H1 (cell line): ENCODE results near the gene LRRC8D. TPM values are rescaled to one million over a fixed set of nuclear protein-coding genes. Genes with fewer than 3 reads are reported as not detected.

ENCODE experiments used
- CTCF ChIA-PET: fragments of 300-600 bp; sonication (Branson Sonifier 250); formaldehyde crosslinking; loops from one replicate; lab custom pipeline; 2021; ENCODE audit not compliant: partially characterized antibody; lab: Charles Lee
- POLR2A ChIA-PET: fragments of 300-600 bp; sonication (Branson Sonifier 250); formaldehyde crosslinking; loops from one replicate; lab custom pipeline; 2021; ENCODE audit warnings: inconsistent platforms; ENCODE audit not compliant: partially characterized antibody; lab: Charles Lee
- DNase-seq, 2 experiments: peaks; one replicate each; pipeline versions ENCODE4 v3.0.0 to v3.0.0-alpha.2; 2010 to 2022; ENCODE audit warnings: low spot score in 2 of 2, low read depth in 1 of 2, mixed read lengths in 1 of 2
- FAIRE-seq: peaks from 2 replicates; lab custom pipeline; 2011; peaks lifted over from hg19 to GRCh38; lab: Jason Lieb, UNC
- H2AFZ ChIP-seq: 2 replicates; pipeline ENCODE4 v1.8.1; 2012; ENCODE audit warnings: low read length, inconsistent platforms
- H2AK5ac ChIP-seq: 2 replicates; pipeline ENCODE4 v1.6.1; 2013; ENCODE audit warnings: low read depth, low read length
- H2BK120ac ChIP-seq: replicated peaks from 2 replicates; pipeline ENCODE3; 2013; ENCODE audit warnings: low read depth, low read length, inconsistent platforms
- H2BK12ac ChIP-seq: 2 replicates; pipeline ENCODE4 v1.6.1; 2013; ENCODE audit warnings: low read depth, low read length
- H2BK15ac ChIP-seq: 2 replicates; pipeline ENCODE4 v1.6.1; 2013; ENCODE audit warnings: low read length
- H2BK20ac ChIP-seq: 2 replicates; pipeline ENCODE4 v1.6.1; 2013; ENCODE audit warnings: low read length
- H2BK5ac ChIP-seq: 2 replicates; pipeline ENCODE4 v1.6.1; 2013; ENCODE audit warnings: low read depth, low read length
- H3K14ac ChIP-seq: 2 replicates; pipeline ENCODE4 v1.6.1; 2013; ENCODE audit warnings: inconsistent platforms; ENCODE audit not compliant: insufficient read length
- H3K18ac ChIP-seq: 2 replicates; pipeline ENCODE4 v1.6.1; 2013; ENCODE audit warnings: low read length; ENCODE audit errors: extremely low read depth
- H3K23ac ChIP-seq: 2 replicates; pipeline ENCODE4 v1.6.1; 2013; ENCODE audit warnings: inconsistent platforms; ENCODE audit not compliant: insufficient read length
- H3K23me2 ChIP-seq: 2 replicates; pipeline ENCODE4 v1.6.1; 2013; ENCODE audit warnings: low read depth, low read length
- H3K27ac ChIP-seq: 2 replicates; pipeline ENCODE4 v1.6.1; 2011; ENCODE audit warnings: low read depth, low read length, inconsistent platforms
- H3K27me3 ChIP-seq, 4 experiments: replicated peaks in 1 of 4; 1 replicate in 1 of 4; 2 replicates in 3 of 4; pipeline versions ENCODE4 v1.6.1 to v1.8.1; 2011 to 2013; ENCODE audit warnings: low read length in 3 of 4, mild to moderate bottlenecking in 3 of 4, inconsistent platforms in 2 of 4, mixed read lengths in 2 of 4, moderate library complexity in 1 of 4; ENCODE audit not compliant: control insufficient read depth in 3 of 4, insufficient read depth in 3 of 4; ENCODE audit errors: extremely low read depth in 1 of 4
- H3K36me3 ChIP-seq, 4 experiments: 2 replicates each; pipeline versions ENCODE4 v1.6.1 to v1.8.1; 2011 to 2013; ENCODE audit warnings: mild to moderate bottlenecking in 4 of 4, low read length in 3 of 4, moderate library complexity in 2 of 4, control low read depth in 1 of 4, inconsistent platforms in 1 of 4; ENCODE audit not compliant: insufficient read depth in 4 of 4, control insufficient read depth in 2 of 4
- H3K4ac ChIP-seq: replicated peaks from 2 replicates; pipeline ENCODE3; 2013; ENCODE audit warnings: low read length, low read depth, mixed read lengths, inconsistent platforms; ENCODE audit not compliant: insufficient read length
- H3K4me1 ChIP-seq, 4 experiments: replicated peaks in 1 of 4; 1 replicate in 1 of 4; 2 replicates in 3 of 4; pipeline versions ENCODE4 v1.6.1 to v1.8.1; 2011 to 2013; ENCODE audit warnings: low read length in 3 of 4, inconsistent platforms in 2 of 4, mixed read lengths in 1 of 4; ENCODE audit not compliant: insufficient read depth in 4 of 4, control insufficient read depth in 3 of 4
- H3K4me2 ChIP-seq, 2 experiments: 2 replicates each; pipeline versions ENCODE4 v1.6.1 to v1.8.1; 2011 to 2013; ENCODE audit warnings: low read depth in 2 of 2, low read length in 2 of 2, control low read depth in 1 of 2, inconsistent platforms in 1 of 2, mild to moderate bottlenecking in 1 of 2; ENCODE audit not compliant: insufficient read depth in 1 of 2
- H3K4me3 ChIP-seq, 4 experiments: fragments of 200-600, 300-600 bp in 1 of 4; sonication (generic), shearing (Covaris generic), sonication (Bioruptor Twin) in 1 of 4; 2 replicates each; pipeline versions ENCODE4 v1.5.1 to v1.8.1; 2011 to 2016; ENCODE audit warnings: low read length in 4 of 4, low read depth in 3 of 4, control low read depth in 2 of 4, inconsistent platforms in 2 of 4, mild to moderate bottlenecking in 2 of 4, mixed read lengths in 1 of 4, moderate library complexity in 1 of 4; ENCODE audit not compliant: insufficient read depth in 2 of 4; ENCODE audit errors: extremely low read depth in 1 of 4
- H3K56ac ChIP-seq: replicated peaks from 2 replicates; pipeline ENCODE3; 2013; ENCODE audit warnings: low read depth, mild to moderate bottlenecking, mixed read lengths, low read length, inconsistent platforms; ENCODE audit not compliant: insufficient read length
- H3K79me1 ChIP-seq: 2 replicates; pipeline ENCODE4 v1.6.1; 2013; ENCODE audit warnings: low read depth, low read length, control low read depth
- H3K79me2 ChIP-seq, 2 experiments: 2 replicates each; pipeline versions ENCODE4 v1.6.1 to v1.8.1; 2012 to 2013; ENCODE audit warnings: low read length in 2 of 2, mild to moderate bottlenecking in 2 of 2, inconsistent platforms in 1 of 2; ENCODE audit not compliant: insufficient read depth in 2 of 2, control insufficient read depth in 1 of 2
- H3K9ac ChIP-seq, 4 experiments: replicated peaks in 1 of 4; 1 replicate in 1 of 4; 2 replicates in 3 of 4; pipeline versions ENCODE4 v1.6.1 to v1.8.1; 2011 to 2013; ENCODE audit warnings: low read depth in 3 of 4, low read length in 3 of 4, control low read depth in 2 of 4, mild to moderate bottlenecking in 2 of 4, moderate library complexity in 2 of 4, inconsistent platforms in 1 of 4; ENCODE audit errors: extremely low read depth in 1 of 4
- H3K9me3 ChIP-seq, 2 experiments: 2 replicates each; pipeline versions ENCODE4 v1.6.1 to v1.8.1; 2012 to 2013; ENCODE audit warnings: mild to moderate bottlenecking in 2 of 2, moderate library complexity in 2 of 2, control low read depth in 1 of 2, inconsistent platforms in 1 of 2, low read depth in 1 of 2, low read length in 1 of 2, mixed read lengths in 1 of 2; ENCODE audit not compliant: insufficient read depth in 2 of 2
- H4K20me1 ChIP-seq, 2 experiments: replicated peaks in 1 of 2; 2 replicates each; pipeline versions ENCODE3 to v1.8.1; 2011 to 2013; ENCODE audit warnings: inconsistent platforms in 2 of 2, low read length in 2 of 2, mild to moderate bottlenecking in 1 of 2; ENCODE audit not compliant: insufficient read depth in 2 of 2, control insufficient read depth in 1 of 2
- H4K5ac ChIP-seq: 2 replicates; pipeline ENCODE4 v1.6.1; 2013; ENCODE audit warnings: low read length, low read depth, mixed read lengths, inconsistent platforms; ENCODE audit not compliant: insufficient read length
- H4K8ac ChIP-seq: 2 replicates; pipeline ENCODE4 v1.8.0; 2013; ENCODE audit warnings: mild to moderate bottlenecking, moderate library complexity, low read length, inconsistent platforms; ENCODE audit not compliant: insufficient read depth; ENCODE audit errors: extremely low read depth
- H4K91ac ChIP-seq: replicated peaks from 2 replicates; pipeline ENCODE3; 2013; ENCODE audit warnings: low read length, mixed read lengths, inconsistent platforms; ENCODE audit not compliant: insufficient read length
- CEBPB ChIP-seq: IDR thresholded peaks from 2 replicates; pipeline ENCODE4 v1.6.1; 2012; ENCODE audit warnings: low read depth, low read length
- CREB1 ChIP-seq: IDR thresholded peaks from 2 replicates; pipeline ENCODE4 v1.6.1; 2012; ENCODE audit warnings: inconsistent platforms
- CTBP2 ChIP-seq: IDR thresholded peaks from 2 replicates; pipeline ENCODE4 v1.7.0; 2011; ENCODE audit warnings: borderline replicate concordance, mild to moderate bottlenecking, moderate library complexity, mixed read lengths, low read length; ENCODE audit not compliant: insufficient read depth, insufficient read length
- E2F6 ChIP-seq: IDR thresholded peaks from 2 replicates; pipeline ENCODE4 v1.6.1; 2012; ENCODE audit warnings: inconsistent platforms
- HDAC6 ChIP-seq: IDR thresholded peaks from one replicate; pipeline ENCODE4 v1.7.1; 2012; ENCODE audit warnings: low read depth, mild to moderate bottlenecking, inconsistent platforms, low read length, moderate library complexity
- KDM4A ChIP-seq: IDR thresholded peaks from one replicate; pipeline ENCODE4 v1.7.1; 2012; ENCODE audit warnings: low read depth, mild to moderate bottlenecking, moderate library complexity, low read length, inconsistent platforms; ENCODE audit not compliant: severe bottlenecking
- KDM5A ChIP-seq: fragments of 200-600 bp; IDR thresholded peaks from 2 replicates; pipeline ENCODE4 v1.7.1; 2012; ENCODE audit warnings: mild to moderate bottlenecking, low read length, inconsistent platforms, mixed read lengths
- TAF1 ChIP-seq: IDR thresholded peaks from 2 replicates; pipeline ENCODE4 v1.6.1; 2011; ENCODE audit warnings: mild to moderate bottlenecking, low read depth, low read length
- WGBS, 2 experiments: shearing (Covaris generic) in 1 of 2; methylation state at CpG; one replicate each; pipeline versions ENCODE4 v1.1.6 to v1.1.7; 2013 to 2015; ENCODE audit warnings: low lambda C conversion rate in 2 of 2, mixed read lengths in 2 of 2, inconsistent platforms in 1 of 2, low coverage in 1 of 2, missing lambda C conversion rate in 1 of 2; ENCODE audit not compliant: insufficient replicate concordance in 2 of 2, insufficient coverage in 1 of 2, insufficient read length in 1 of 2; ENCODE audit errors: extremely low coverage in 1 of 2, missing lambda C conversion rate in 1 of 2; 5-methylcytosine and 5-hydroxymethylcytosine counted together
- polyA plus RNA-seq, 7 experiments: library from polyadenylated mRNA; depleted of rRNA in 3 of 7; stranded (reverse) in 5 of 7; unstranded in 2 of 7; fragments of >200 nt in 5 of 7; fragments of 200-250 nt in 2 of 7; gene quantifications; 1 replicate in 5 of 7; 2 replicates in 1 of 7; 4 replicates in 1 of 7; pipeline versions ENCODE4 v1.2.1 to v1.2.3, GENCODE V29; 2011 to 2013; ENCODE audit warnings: missing spikeins in 2 of 7, mixed read lengths in 2 of 7
- total RNA-seq: library from RNA; stranded (reverse); fragmentation: NEBNext Ultra II Directional; extraction: Animal tissue kit (Norgen Biotek cat#: 25700); gene quantifications from 2 replicates; pipeline ENCODE4 v1.2.1, GENCODE V29; 2021
- TF ChIP-seq, protein P1 (sequence below): IDR thresholded peaks from 2 replicates; pipeline ENCODE4 v1.6.1; 2011; ENCODE audit warnings: low read length, improper control_type of control experiment

LRRC8D gene
- total and polyA plus RNA-seq, 2 of the 8 experiments (the other 6 are each of a cell fraction or from before 2014, with no cell fraction given): 42.0 to 58.5 TPM

GRCh38 chr1:89911191-89911991 lies 90.6 kb downstream of the LRRC8D start:
- peaks cover 0 to 68% of the 10 kb centered on the region in 2 experiments; a peak in 3 of 4 replicates for H3K79me2 ChIP-seq
- H3K79me1 ChIP-seq: peaks cover 2% of the 10 kb centered on the region; the same call in 1 of the 2 replicates
- H2BK120ac ChIP-seq: peak overlapping the region; percentile 8
- 0 out of 7 replicates have a peak overlapping the region, but pooled peaks of 2 of the 4 experiments have one; percentile 15 to 17 for H3K9ac ChIP-seq
- no peaks in the 10 kb centered on the region for H3K27me3 ChIP-seq
- H3K23ac ChIP-seq: no peak overlapping the region
- H2BK12ac ChIP-seq: peak overlapping the region; percentile 99
- no peak for DNase-seq
- FAIRE-seq: peak; percentile 19
- no peak overlapping the region for H3K14ac ChIP-seq
- H3K4me1 ChIP-seq: peaks cover 12 to 26% (median 24%) of the 10 kb centered on the region in 4 experiments; a peak in 6 of 7 replicates
- H3K56ac ChIP-seq: no peak overlapping the region
- H3K18ac ChIP-seq: peak overlapping the region; percentile 89; the same call in 1 of the 2 replicates
- H3K4me3 ChIP-seq: peak overlapping the region in 1 of 4 experiments; percentile 31; a peak in 1 of 8 replicates
- ChIA-PET CTCF (interaction anchor here (1.3 to 1.6 kb wide), 4 partner anchors 20 to 107 kb away, joined by 3 to 7 read pairs (median 4); no protein-coding TSS in a partner anchor), POLR2A (interaction anchor here (0.6 to 1.7 kb wide), 7 partner anchors 8 to 69 kb away, joined by 3 to 7 read pairs (median 4); no protein-coding TSS in a partner anchor)
- peak overlapping the region; percentile 96 for H2BK5ac ChIP-seq
- H3K23me2 ChIP-seq: no peaks in the 10 kb centered on the region
- no peaks in the 10 kb centered on the region for H3K9me3 ChIP-seq
- no peaks in the 10 kb centered on the region for H3K36me3 ChIP-seq
- H2AK5ac ChIP-seq: peak overlapping the region; percentile 67; the same call in 1 of the 2 replicates
- 32% methylated on average over 10 of the region's 10 CpGs; no CpG with 5 or more reads in 1 of the 2 experiments for WGBS, 2 experiments
- H4K20me1 ChIP-seq: no peaks in the 10 kb centered on the region
- peak overlapping the region; percentile 60; the same call in 1 of the 2 replicates for H4K8ac ChIP-seq
- H2BK15ac ChIP-seq: 0 out of 2 replicates have a peak overlapping the region, but pooled peaks have one; percentile 13
- peak overlapping the region; percentile 51 for H3K27ac ChIP-seq
- peak overlapping the region; percentile 0 for H3K4ac ChIP-seq
- H2AFZ ChIP-seq: no peak overlapping the region
- peak overlapping the region; percentile 33 to 61 for H3K4me2 ChIP-seq
- H4K91ac ChIP-seq: peak overlapping the region; percentile 75
- peak overlapping the region; percentile 62; the same call in 1 of the 2 replicates for H2BK20ac ChIP-seq
- H4K5ac ChIP-seq: peak overlapping the region; percentile 2
- TF ChIP-seq KDM4A (no peak), CTBP2 (no peak), CREB1 (no peak), KDM5A (no peak), E2F6 (peak; percentile 64; the same call in 1 of the 2 replicates), TAF1 (no peak), CEBPB (no peak), HDAC6 (no peak)
- TF ChIP-seq, protein P1, sequence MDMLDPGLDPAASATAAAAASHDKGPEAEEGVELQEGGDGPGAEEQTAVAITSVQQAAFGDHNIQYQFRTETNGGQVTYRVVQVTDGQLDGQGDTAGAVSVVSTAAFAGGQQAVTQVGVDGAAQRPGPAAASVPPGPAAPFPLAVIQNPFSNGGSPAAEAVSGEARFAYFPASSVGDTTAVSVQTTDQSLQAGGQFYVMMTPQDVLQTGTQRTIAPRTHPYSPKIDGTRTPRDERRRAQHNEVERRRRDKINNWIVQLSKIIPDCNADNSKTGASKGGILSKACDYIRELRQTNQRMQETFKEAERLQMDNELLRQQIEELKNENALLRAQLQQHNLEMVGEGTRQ: peak; percentile 44; the same call in 1 of the 2 replicates
